Sigmoid colon (tissue), 7 donors: Measurements from ENCODE around the gene ATP2B2. TPM values are rescaled to one million over a fixed set of nuclear protein-coding genes. Genes with fewer than 3 reads are reported as not detected.

Source experiments
- DNase-seq: peaks from one replicate; pipeline ENCODE4 v3.0.0-alpha.2; 2019
- H3K27ac ChIP-seq, 4 donors: fragments of 200-600 bp; sonication (generic); one replicate each; pipeline ENCODE4 v1.5.1; 2016 to 2019; ENCODE audit warnings: mild to moderate bottlenecking in 1 of 4
- H3K27me3 ChIP-seq, 3 donors: fragments of 200-600 bp; sonication (generic); one replicate each; pipeline ENCODE4 v1.5.1; 2019; ENCODE audit warnings: mild to moderate bottlenecking in 1 of 3
- H3K36me3 ChIP-seq, 4 donors: fragments of 200-600 bp; sonication (generic); one replicate each; pipeline ENCODE4 v1.5.1; 2016 to 2019
- H3K4me1 ChIP-seq, 4 donors: fragments of 200-600 bp; sonication (generic); one replicate each; pipeline ENCODE4 v1.5.1; 2017 to 2019
- H3K4me3 ChIP-seq, 4 donors: fragments of 200-600 bp; sonication (generic); one replicate each; pipeline ENCODE4 v1.5.1; 2017 to 2019; ENCODE audit warnings: mild to moderate bottlenecking in 2 of 4, moderate library complexity in 1 of 4
- H3K9me3 ChIP-seq, 4 donors: fragments of 200-600 bp in 3 of 4; sonication (generic) in 3 of 4; one replicate each; pipeline versions ENCODE4 v1.5.1 to v1.6.1; 2013 to 2019
- EP300 ChIP-seq, 4 donors: sonication (generic); formaldehyde crosslinking; IDR thresholded peaks; one replicate each; pipeline ENCODE4 v1.6.1; 2017; ENCODE audit warnings: antibody characterized with exemption in 4 of 4
- POLR2A ChIP-seq, 2 donors: fragments of 450-650 bp; IDR thresholded peaks; one replicate each; pipeline ENCODE4 v1.6.1; 2016; ENCODE audit warnings: antibody characterized with exemption in 2 of 2, mild to moderate bottlenecking in 2 of 2, moderate library complexity in 2 of 2
- POLR2AphosphoS5 ChIP-seq, 4 donors: sonication (generic); formaldehyde crosslinking; IDR thresholded peaks; one replicate each; pipeline ENCODE4 v1.6.1; 2017; ENCODE audit warnings: antibody characterized with exemption in 4 of 4
- WGBS, 2 donors: extraction: QIAGEN DNeasy Blood & Tissue Kit; methylation state at CpG; one replicate each; pipeline ENCODE4 v1.1.7; 2013; 5-methylcytosine and 5-hydroxymethylcytosine counted together
- intact Hi-C: fragments of 100-400 bp; cut with DNase I; formaldehyde crosslinking; loops from one replicate; pipeline ENCODE4 v1.15.1; 2023
- polyA plus RNA-seq, 3 donors: library from polyadenylated mRNA; stranded (reverse); fragments of 200-250 nt; gene quantifications; one replicate each; pipeline ENCODE4 v1.2.3, GENCODE V29; 2013
- total RNA-seq, 4 donors: library from RNA; depleted of rRNA; stranded (reverse); fragments of >200 nt; gene quantifications; one replicate each; pipeline ENCODE4 v1.1.0, GENCODE V29; 2016
- TF ChIP-seq, protein P1 (sequence below), 4 experiments: fragments of 450-650 bp in 3 of 4; fragments of 200-600 bp in 1 of 4; IDR thresholded peaks; one replicate each; pipeline ENCODE4 v1.5.1; 2016 to 2019; ENCODE audit warnings: antibody characterized with exemption in 4 of 4, mild to moderate bottlenecking in 3 of 4, moderate library complexity in 2 of 4
- donor health status: healthy with polysubstance abuse.
- donor health status: Bipolar disorder and iron deficiency.
- donor health status: healthy.

The ATP2B2 gene
- total and polyA plus RNA-seq, 7 donors, result under 0.01 to 0.83 (median 0.23) TPM; not detected in 3

- Histone ChIP-seq H3K9me3 (no peaks in the 10 kb centered on the region), H3K4me3 (no peak overlapping the region), H3K27me3 (no peaks in the 10 kb centered on the region), H3K4me1 (peaks cover 0 to 15% (median 1%) of the 10 kb centered on the region in 4 donors), H3K27ac (no peak overlapping the region), H3K36me3 (no peaks in the 10 kb centered on the region)
- WGBS, 2 donors, result 68 to 85% methylated on average over 15 of the region's 15 CpGs
- no peak for DNase-seq
- no peak for TF ChIP-seq POLR2AphosphoS5 (IDR thresholded peaks at IDR 0.05)
- TF ChIP-seq, protein P1, sequence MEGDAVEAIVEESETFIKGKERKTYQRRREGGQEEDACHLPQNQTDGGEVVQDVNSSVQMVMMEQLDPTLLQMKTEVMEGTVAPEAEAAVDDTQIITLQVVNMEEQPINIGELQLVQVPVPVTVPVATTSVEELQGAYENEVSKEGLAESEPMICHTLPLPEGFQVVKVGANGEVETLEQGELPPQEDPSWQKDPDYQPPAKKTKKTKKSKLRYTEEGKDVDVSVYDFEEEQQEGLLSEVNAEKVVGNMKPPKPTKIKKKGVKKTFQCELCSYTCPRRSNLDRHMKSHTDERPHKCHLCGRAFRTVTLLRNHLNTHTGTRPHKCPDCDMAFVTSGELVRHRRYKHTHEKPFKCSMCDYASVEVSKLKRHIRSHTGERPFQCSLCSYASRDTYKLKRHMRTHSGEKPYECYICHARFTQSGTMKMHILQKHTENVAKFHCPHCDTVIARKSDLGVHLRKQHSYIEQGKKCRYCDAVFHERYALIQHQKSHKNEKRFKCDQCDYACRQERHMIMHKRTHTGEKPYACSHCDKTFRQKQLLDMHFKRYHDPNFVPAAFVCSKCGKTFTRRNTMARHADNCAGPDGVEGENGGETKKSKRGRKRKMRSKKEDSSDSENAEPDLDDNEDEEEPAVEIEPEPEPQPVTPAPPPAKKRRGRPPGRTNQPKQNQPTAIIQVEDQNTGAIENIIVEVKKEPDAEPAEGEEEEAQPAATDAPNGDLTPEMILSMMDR (IDR thresholded peaks at IDR 0.05), result no peak
- no peak for TF ChIP-seq POLR2A (IDR thresholded peaks at IDR 0.05)
- no peak for TF ChIP-seq EP300 (IDR thresholded peaks at IDR 0.05)
- intact Hi-C loops, result no loop called here
These were observed 126.2 kb downstream of the ATP2B2 start for GRCh38 chr3:10379161-10379560.

DNA sequence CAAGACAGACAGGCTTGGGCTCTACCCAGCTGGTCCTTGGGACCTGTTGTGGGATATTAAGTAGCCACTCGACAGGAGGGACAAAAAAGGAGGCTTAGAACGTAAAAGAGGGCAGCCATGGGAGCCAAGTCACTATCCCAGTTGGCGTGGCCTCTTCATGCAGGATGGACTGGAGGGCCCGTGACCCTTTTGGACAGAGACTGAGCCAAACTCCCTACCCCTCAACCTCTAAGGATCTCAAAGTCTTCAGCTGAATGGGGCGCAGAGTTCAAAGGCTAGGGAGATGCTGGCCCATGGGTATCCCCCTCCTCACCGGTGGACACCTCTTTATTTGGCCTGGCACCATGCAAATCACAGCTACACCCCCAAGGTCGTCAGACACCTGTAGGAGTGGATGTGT lies 126.6 kb downstream of the ATP2B2 start:
- TF ChIP-seq POLR2AphosphoS5 (IDR thresholded peaks at IDR 0.05) (no peak), EP300 (IDR thresholded peaks at IDR 0.05) (no peak), POLR2A (IDR thresholded peaks at IDR 0.05) (no peak)
- TF ChIP-seq, protein P1 (IDR thresholded peaks at IDR 0.05), result no peak
- H3K27me3 ChIP-seq, result no peaks in the 10 kb centered on the region
- H3K4me1 ChIP-seq, result peaks cover 0 to 19% (median 3%) of the 10 kb centered on the region in 4 donors
- DNase-seq, result no peak
- WGBS, 2 donors, result 73 to 85% methylated on average over 7 of the region's 7 CpGs
- H3K27ac ChIP-seq, result no peak overlapping the region
- H3K4me3 ChIP-seq, result no peak overlapping the region
- no peaks in the 10 kb centered on the region for H3K36me3 ChIP-seq
- no peaks in the 10 kb centered on the region for H3K9me3 ChIP-seq
- intact Hi-C loops, result no loop called here

DNA sequence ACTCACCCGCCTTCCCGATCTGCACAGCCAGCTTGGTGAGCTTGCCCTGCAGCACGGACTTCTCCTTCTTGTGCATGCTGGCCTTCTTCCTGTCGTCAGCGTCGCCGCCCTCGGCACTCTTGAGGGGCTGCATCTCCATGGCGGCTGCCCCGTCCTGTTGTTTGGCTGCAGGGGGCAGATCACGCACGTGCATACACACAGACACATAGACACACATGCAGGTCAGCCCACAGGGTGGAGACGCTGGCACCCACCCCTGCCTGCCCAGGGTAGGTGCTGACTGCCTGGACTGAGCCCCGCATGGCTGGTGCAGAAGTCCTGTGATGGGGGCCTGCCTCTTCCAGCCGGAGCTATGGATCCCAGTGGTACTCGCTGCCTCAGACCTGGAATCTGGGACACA lies 127.1 kb downstream of the ATP2B2 start:
- no peak overlapping the region for H3K4me3 ChIP-seq
- no peak overlapping the region for H3K27ac ChIP-seq
- 78 to 83% methylated on average over 16 of the region's 16 CpGs for WGBS, 2 donors
- no peaks in the 10 kb centered on the region for H3K36me3 ChIP-seq
- H3K4me1 ChIP-seq, result peaks cover 0 to 20% (median 3%) of the 10 kb centered on the region in 4 donors
- intact Hi-C loops, result no loop called here
- TF ChIP-seq POLR2AphosphoS5 (IDR thresholded peaks at IDR 0.05) (no peak), POLR2A (IDR thresholded peaks at IDR 0.05) (no peak), EP300 (IDR thresholded peaks at IDR 0.05) (no peak)
- TF ChIP-seq, protein P1 (IDR thresholded peaks at IDR 0.05), result no peak
- H3K9me3 ChIP-seq, result no peaks in the 10 kb centered on the region
- no peaks in the 10 kb centered on the region for H3K27me3 ChIP-seq
- no peak for DNase-seq

GRCh38 chr3:10377148-10377725 lies 128.1 kb downstream of the ATP2B2 start:
- no peaks in the 10 kb centered on the region for H3K27me3 ChIP-seq
- DNase-seq, result no peak
- H3K27ac ChIP-seq, result no peak overlapping the region
- no peaks in the 10 kb centered on the region for H3K36me3 ChIP-seq
- intact Hi-C loops, result no loop called here
- TF ChIP-seq POLR2A (IDR thresholded peaks at IDR 0.05) (no peak), POLR2AphosphoS5 (IDR thresholded peaks at IDR 0.05) (peak in 1 of 4 donors; percentile 42)
- 61 to 79% methylated on average over 16 of the region's 16 CpGs for WGBS, 2 donors
- H3K9me3 ChIP-seq, result no peaks in the 10 kb centered on the region
- peaks cover 0 to 20% (median 3%) of the 10 kb centered on the region in 4 donors for H3K4me1 ChIP-seq
- H3K4me3 ChIP-seq, result no peak overlapping the region

DNA sequence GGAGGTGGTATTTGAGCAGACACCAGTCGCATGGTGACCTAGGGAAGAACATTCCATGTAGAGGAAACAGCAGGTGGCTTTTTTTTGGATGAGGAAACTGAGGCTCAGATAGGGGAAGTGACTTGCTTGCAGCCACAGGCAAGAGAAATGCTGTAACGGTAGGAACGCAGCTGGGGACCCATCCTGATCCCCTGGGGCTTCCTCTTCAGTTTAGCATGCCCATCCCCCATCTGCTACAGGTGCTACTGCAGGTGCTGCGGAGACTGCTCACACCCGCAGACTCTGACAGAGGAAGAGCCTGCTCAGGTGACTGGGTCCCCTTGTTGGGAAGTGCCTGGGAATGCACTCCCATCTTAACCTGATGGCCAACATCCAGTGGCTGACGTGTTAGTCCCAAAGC lies 129.0 kb downstream of the ATP2B2 start:
- Histone ChIP-seq H3K4me3 (no peak overlapping the region), H3K4me1 (peaks cover 0 to 20% (median 3%) of the 10 kb centered on the region in 4 donors), H3K27ac (no peak overlapping the region), H3K9me3 (no peaks in the 10 kb centered on the region), H3K27me3 (no peaks in the 10 kb centered on the region), H3K36me3 (no peaks in the 10 kb centered on the region)
- intact Hi-C loops, result no loop called here
- DNase-seq, result no peak
- WGBS, 2 donors, result 52 to 54% methylated on average over 6 of the region's 6 CpGs
- no peak for TF ChIP-seq POLR2A (IDR thresholded peaks at IDR 0.05)
- no peak for TF ChIP-seq EP300 (IDR thresholded peaks at IDR 0.05)
- TF ChIP-seq, protein P1 (IDR thresholded peaks at IDR 0.05), result no peak
- TF ChIP-seq POLR2AphosphoS5 (IDR thresholded peaks at IDR 0.05), result no peak
